Measurements from ENCODE around the gene ATE1. TPM values are rescaled to one million over a fixed set of nuclear protein-coding genes. Genes with fewer than 3 reads are reported as not detected.

The ATE1 gene
- total and polyA plus RNA-seq, 8 donors, result 4.9 to 47.4 (median 9.1) TPM

DNA sequence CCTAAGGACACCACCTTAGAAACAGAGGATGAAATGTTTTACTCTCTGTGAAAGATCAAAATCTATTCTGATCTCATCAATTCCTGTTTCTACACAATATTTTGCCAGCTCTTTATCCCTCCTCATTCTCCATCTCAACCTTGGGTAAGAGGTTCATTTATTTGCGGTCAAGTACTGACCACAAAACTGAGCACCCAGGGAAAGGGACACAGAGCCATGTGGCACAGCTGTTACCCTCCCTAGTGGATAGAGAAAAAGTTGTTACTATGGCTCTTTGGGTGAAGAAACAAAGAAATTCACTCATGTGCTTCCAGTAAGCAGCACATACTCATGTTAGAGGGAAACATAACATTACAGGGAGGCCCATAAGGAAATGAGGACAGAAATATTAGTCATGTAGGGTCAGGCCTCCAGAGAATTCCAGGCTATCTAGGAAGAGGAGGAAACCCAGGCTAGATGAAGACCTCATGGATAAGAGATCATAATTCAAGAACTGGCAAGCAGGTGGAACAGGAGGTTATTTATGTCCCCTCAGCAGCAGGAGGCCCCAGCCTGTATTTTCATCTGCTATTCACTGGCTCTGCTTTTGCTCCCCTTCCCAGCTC, 114.5 kb downstream of the ATE1 start:
- TF ChIP-seq POLR2A (IDR thresholded peaks at IDR 0.05), result no peak
- no peak for TF ChIP-seq POLR2AphosphoS5 (IDR thresholded peaks at IDR 0.05)
- no peak for TF ChIP-seq EP300 (IDR thresholded peaks at IDR 0.05)
- no peak for TF ChIP-seq CTCF (IDR thresholded peaks at IDR 0.05)
- no peak overlapping the region for H3K4me3 ChIP-seq
- DNase-seq, result no peak
- no peak overlapping the region for H3K27ac ChIP-seq
- H3K36me3 ChIP-seq, result peaks cover 0 to 7% (median 0%) of the 10 kb centered on the region in 4 donors
- no peaks in the 10 kb centered on the region for H3K27me3 ChIP-seq
- no peaks in the 10 kb centered on the region for H3K9me3 ChIP-seq
- H3K4me1 ChIP-seq, result no peaks in the 10 kb centered on the region
- WGBS, 5 donors, result 97 to 100% (median 100%) methylated on average over 1 of the region's 1 CpG
- intact Hi-C loops (cut with DNase I; ENCODE audit: low total_unique reads), result no loop called here

- no peak overlapping the region for H3K27ac ChIP-seq
- no peak for DNase-seq
- H3K9me3 ChIP-seq, result no peaks in the 10 kb centered on the region
- no peaks in the 10 kb centered on the region for H3K27me3 ChIP-seq
- no peaks in the 10 kb centered on the region for H3K4me1 ChIP-seq
- intact Hi-C loops (cut with DNase I; ENCODE audit: low total_unique reads), result no loop called here
- peaks cover 0 to 7% (median 1%) of the 10 kb centered on the region in 4 donors for H3K36me3 ChIP-seq
- TF ChIP-seq EP300 (IDR thresholded peaks at IDR 0.05) (no peak), POLR2A (IDR thresholded peaks at IDR 0.05) (no peak), CTCF (IDR thresholded peaks at IDR 0.05) (no peak)
- 72 to 78% (median 74%) methylated on average over 4 of the region's 4 CpGs for WGBS, 5 donors
- H3K4me3 ChIP-seq, result no peak overlapping the region
Measured at GRCh38 chr10:121812031-121812430, 115.8 kb downstream of the ATE1 start.

DNA sequence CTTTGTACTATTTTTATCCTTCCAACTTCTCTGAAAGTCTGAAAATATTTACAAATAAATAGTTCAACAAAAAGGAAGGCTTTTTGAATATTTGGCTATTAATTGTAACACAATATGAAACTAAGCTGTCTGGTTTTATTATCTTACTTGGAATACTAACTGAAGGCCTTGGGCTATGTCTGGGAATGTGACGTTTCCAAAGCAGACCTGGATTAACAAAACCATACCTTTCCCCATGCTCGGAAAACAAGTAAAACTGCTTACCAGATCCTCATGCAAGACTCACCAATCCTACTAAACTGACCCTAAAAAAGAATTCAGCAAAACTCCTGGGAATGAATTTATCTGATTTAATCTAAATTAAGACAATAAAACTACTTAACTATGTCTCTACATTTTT, 116.4 kb downstream of the ATE1 start:
- H3K36me3 ChIP-seq, result peaks cover 0 to 9% (median 6%) of the 10 kb centered on the region in 4 donors
- H3K4me3 ChIP-seq, result no peak overlapping the region
- no peak for DNase-seq
- TF ChIP-seq POLR2A (IDR thresholded peaks at IDR 0.05), result no peak
- no peak for TF ChIP-seq CTCF (IDR thresholded peaks at IDR 0.05)
- no peak for TF ChIP-seq POLR2AphosphoS5 (IDR thresholded peaks at IDR 0.05)
- intact Hi-C loops (cut with DNase I; ENCODE audit: low total_unique reads), result no loop called here
- no peak overlapping the region for H3K27ac ChIP-seq
- 85 to 96% (median 96%) methylated on average over 2 of the region's 2 CpGs for WGBS, 5 donors
- H3K27me3 ChIP-seq, result no peaks in the 10 kb centered on the region
- H3K9me3 ChIP-seq, result no peaks in the 10 kb centered on the region
- H3K4me1 ChIP-seq, result no peaks in the 10 kb centered on the region

- peaks cover 0 to 10% (median 4%) of the 10 kb centered on the region in 4 donors for H3K36me3 ChIP-seq
- no peaks in the 10 kb centered on the region for H3K9me3 ChIP-seq
- H3K27me3 ChIP-seq, result no peaks in the 10 kb centered on the region
- intact Hi-C loops (cut with DNase I; ENCODE audit: low total_unique reads), result no loop called here
- no peak for TF ChIP-seq EP300 (IDR thresholded peaks at IDR 0.05)
- no peak for TF ChIP-seq POLR2A (IDR thresholded peaks at IDR 0.05)
- no peak for TF ChIP-seq POLR2AphosphoS5 (IDR thresholded peaks at IDR 0.05)
- H3K4me3 ChIP-seq, result no peak overlapping the region
- H3K27ac ChIP-seq, result no peak overlapping the region
- H3K4me1 ChIP-seq, result no peaks in the 10 kb centered on the region
- no peak for DNase-seq
- 64 to 74% (median 72%) methylated on average over 2 of the region's 2 CpGs for WGBS, 5 donors
Measured at GRCh38 chr10:121808835-121809234, 119.0 kb downstream of the ATE1 start.

DNA sequence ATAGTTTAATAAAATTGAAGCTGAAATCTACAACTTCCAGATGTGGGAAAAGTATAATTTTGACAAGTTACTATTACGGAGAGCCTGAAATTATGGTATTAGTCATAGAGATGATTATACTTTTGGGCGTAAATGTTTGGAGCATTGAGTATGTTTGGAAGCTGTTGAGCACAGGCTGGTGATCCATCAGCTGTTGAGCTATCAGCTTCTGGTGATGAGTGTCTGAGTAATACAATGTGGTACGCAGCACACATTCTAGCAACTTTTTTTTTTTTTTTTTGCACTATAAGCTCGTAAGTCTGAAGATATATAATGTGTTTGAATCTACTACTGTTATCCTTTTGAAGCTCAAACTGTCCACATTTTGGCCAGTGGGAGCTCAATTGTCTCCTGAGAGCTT, 123.4 kb downstream of the ATE1 start:
- 93 to 98% (median 94%) methylated on average over 4 of the region's 4 CpGs for WGBS, 5 donors
- H3K36me3 ChIP-seq, result peaks cover 0 to 10% (median 2%) of the 10 kb centered on the region in 4 donors
- H3K4me1 ChIP-seq, result no peaks in the 10 kb centered on the region
- H3K4me3 ChIP-seq, result no peak overlapping the region
- no peak overlapping the region for H3K27ac ChIP-seq
- DNase-seq, result no peak
- no peaks in the 10 kb centered on the region for H3K27me3 ChIP-seq
- H3K9me3 ChIP-seq, result no peaks in the 10 kb centered on the region
- TF ChIP-seq POLR2A (IDR thresholded peaks at IDR 0.05), result no peak
- no peak for TF ChIP-seq EP300 (IDR thresholded peaks at IDR 0.05)
- no peak for TF ChIP-seq CTCF (IDR thresholded peaks at IDR 0.05)
- TF ChIP-seq POLR2AphosphoS5 (IDR thresholded peaks at IDR 0.05), result no peak
- intact Hi-C loops (cut with DNase I; ENCODE audit: low total_unique reads), result no loop called here

Measured in stomach (tissue), 9 donors.